Astrocyte of the spinal cord (primary cell): ENCODE data around the gene DPH5.

Experiments used
- DNase-seq: peaks from one replicate; pipeline ENCODE4 v3.0.0; 2011; ENCODE audit warnings: low read depth, low spot score
- H3K4me3 ChIP-seq: 2 replicates; pipeline ENCODE4 v1.5.1; 2011; ENCODE audit warnings: low read depth, mild to moderate bottlenecking, low read length, moderate library complexity
- CTCF ChIP-seq: IDR thresholded peaks from 2 replicates; pipeline ENCODE4 v1.5.1; 2012; ENCODE audit warnings: low read depth, mild to moderate bottlenecking, low read length, inconsistent platforms
- in situ Hi-C: cut with HindIII; loops from 2 replicates; pipeline ENCODE4 v1.10.0; 2017; ENCODE audit warnings: low sequenced_read_pairs

The DPH5 gene

GRCh38 chr1:101005183-101005582 lies 20.4 kb downstream of the DPH5 start:
- no peak for DNase-seq
- no peak overlapping the region for H3K4me3 ChIP-seq
- in situ Hi-C loops: no loop called here
- TF ChIP-seq CTCF: no peak

DNA sequence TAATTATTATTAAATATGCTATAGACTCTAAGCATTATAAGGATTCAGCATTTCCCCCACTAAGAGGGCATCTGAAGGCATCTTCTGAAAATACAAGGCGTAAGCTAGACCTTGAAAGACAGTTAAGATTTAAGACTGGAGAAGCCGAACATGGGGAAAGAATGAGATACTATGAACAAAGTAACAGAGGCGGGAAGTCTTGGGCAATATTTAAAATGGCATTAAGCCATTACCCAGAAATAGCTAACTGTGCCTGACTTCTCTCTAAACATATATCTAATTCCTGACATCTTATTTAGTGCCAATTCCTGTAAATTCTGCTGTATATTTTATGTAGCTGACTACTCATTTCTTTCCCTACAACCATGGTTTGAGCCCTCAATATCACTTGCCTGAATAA lies 20.9 kb downstream of the DPH5 start:
- peak; percentile 45 for DNase-seq
- no peak for TF ChIP-seq CTCF
- H3K4me3 ChIP-seq: no peak overlapping the region
- in situ Hi-C loops: no loop called here

DNA sequence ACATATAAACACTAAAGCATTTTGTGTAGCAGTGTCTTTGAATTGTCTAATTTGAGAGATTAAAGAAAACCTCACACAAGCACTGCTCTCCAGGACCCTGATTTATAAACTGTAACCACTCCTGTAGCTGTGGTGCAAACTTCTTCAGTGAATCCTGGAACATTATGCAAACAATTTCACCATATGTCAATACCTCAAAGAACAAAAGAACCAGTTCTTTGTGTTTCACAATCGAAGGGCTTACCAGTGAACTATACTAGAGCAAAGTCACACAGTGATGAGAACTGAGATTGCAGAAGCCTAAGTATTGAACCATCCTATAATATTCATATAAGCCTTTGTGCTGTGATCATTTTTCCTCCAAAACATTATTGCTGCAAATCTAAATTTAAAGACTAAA lies 21.5 kb downstream of the DPH5 start:
- H3K4me3 ChIP-seq: no peak overlapping the region
- peak; percentile 38 for DNase-seq
- in situ Hi-C loops: no loop called here
- TF ChIP-seq CTCF: no peak

DNA sequence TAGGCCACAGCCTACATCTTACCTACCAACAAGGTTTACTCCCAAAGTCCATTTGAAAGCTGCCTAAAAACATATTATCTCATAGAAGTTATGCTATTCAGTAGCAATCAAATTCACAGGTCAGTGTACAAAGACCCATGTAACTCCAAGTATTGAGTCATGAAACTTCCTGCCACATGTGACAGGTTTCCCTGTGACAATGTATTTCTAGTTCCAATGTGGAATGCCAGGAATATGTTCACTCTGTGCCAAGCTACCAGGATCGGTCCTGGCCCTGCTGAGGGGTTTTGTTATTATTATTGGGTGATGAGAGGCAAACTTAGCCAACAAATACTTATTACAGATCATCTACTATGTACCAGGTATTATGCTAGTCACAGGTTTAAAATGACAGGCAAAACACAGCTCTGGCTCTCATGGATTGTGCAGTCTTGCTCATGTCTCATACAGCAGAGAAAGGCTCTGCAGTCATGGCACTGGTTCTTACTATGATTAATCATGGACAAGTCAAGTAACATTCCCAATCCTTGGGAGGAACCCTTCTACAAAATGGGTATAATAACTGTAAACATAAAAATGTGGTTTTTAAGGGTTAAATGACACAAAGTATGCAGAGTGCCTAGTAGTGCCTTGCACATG lies 22.5 kb downstream of the DPH5 start:
- in situ Hi-C loops: no loop called here
- DNase-seq: no peak
- no peak overlapping the region for H3K4me3 ChIP-seq
- no peak for TF ChIP-seq CTCF

GRCh38 chr1:101002551-101002950 lies 23.0 kb downstream of the DPH5 start:
- peak; percentile 42 for DNase-seq
- no peak for TF ChIP-seq CTCF
- in situ Hi-C loops: no loop called here
- H3K4me3 ChIP-seq: no peak overlapping the region

- DNase-seq: no peak
- no peak overlapping the region for H3K4me3 ChIP-seq
- TF ChIP-seq CTCF: no peak
- in situ Hi-C loops: no loop called here
These were observed 25.3 kb downstream of the DPH5 start for GRCh38 chr1:101000131-101000873.
